ENCODE data around the gene LRRC28.

DNA sequence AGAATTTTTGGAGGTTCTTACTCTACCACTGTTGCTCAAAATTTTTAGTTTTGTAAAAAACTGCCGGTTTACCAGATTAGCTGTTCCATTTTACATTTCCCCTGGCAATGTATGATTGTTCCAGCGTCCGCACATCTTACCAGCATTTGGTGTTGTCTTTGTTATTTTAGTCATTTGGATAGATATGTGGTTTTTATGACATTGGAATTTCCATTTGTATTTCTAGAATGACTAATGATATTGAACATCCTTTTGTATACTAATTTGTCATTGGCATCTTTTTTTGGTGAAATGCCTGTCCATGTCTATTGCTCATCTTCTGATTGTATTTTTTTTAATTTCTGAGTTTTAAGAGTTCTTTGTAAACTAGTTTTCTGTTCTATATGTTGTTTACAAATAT, 28.5 kb downstream of the LRRC28 start:
- TF ChIP-seq, protein P1, sequence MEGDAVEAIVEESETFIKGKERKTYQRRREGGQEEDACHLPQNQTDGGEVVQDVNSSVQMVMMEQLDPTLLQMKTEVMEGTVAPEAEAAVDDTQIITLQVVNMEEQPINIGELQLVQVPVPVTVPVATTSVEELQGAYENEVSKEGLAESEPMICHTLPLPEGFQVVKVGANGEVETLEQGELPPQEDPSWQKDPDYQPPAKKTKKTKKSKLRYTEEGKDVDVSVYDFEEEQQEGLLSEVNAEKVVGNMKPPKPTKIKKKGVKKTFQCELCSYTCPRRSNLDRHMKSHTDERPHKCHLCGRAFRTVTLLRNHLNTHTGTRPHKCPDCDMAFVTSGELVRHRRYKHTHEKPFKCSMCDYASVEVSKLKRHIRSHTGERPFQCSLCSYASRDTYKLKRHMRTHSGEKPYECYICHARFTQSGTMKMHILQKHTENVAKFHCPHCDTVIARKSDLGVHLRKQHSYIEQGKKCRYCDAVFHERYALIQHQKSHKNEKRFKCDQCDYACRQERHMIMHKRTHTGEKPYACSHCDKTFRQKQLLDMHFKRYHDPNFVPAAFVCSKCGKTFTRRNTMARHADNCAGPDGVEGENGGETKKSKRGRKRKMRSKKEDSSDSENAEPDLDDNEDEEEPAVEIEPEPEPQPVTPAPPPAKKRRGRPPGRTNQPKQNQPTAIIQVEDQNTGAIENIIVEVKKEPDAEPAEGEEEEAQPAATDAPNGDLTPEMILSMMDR (IDR thresholded peaks at IDR 0.05), result no peak
- no peak for TF ChIP-seq POLR2A (IDR thresholded peaks at IDR 0.05; ENCODE audit: low read depth)
- no peak for TF ChIP-seq EP300 (IDR thresholded peaks at IDR 0.05)

All from esophagus muscularis mucosa (tissue), 4 donors.